Dermis blood vessel endothelial cell (primary cell): Measurements from ENCODE around the gene ARAP1. TPM values are rescaled to one million over a fixed set of nuclear protein-coding genes. Genes with fewer than 3 reads are reported as not detected.
A peak's percentile ranks its signal among the peaks of the same experiment; 100 is the strongest.

Experiments
- DNase-seq: peaks from one replicate; pipeline ENCODE4 v3.0.0; 2010
- total RNA-seq: library from RNA; depleted of rRNA; stranded (reverse); fragments of >200 nt; gene quantifications from 2 replicates; pipeline ENCODE4 v1.2.3, GENCODE V29; 2014

Gene ARAP1
- total RNA-seq, 1 donor from 2014 or later = 80.0 TPM

- no peak for DNase-seq
Measured at GRCh38 chr11:72702096-72702495, 50.1 kb downstream of the ARAP1 start.

- DNase-seq = no peak
Measured at GRCh38 chr11:72701466-72701865, 50.7 kb downstream of the ARAP1 start.

- DNase-seq = peak; percentile 42
Measured at GRCh38 chr11:72700146-72700545, 52.1 kb downstream of the ARAP1 start.

GRCh38 chr11:72697814-72698213 lies 54.4 kb downstream of the ARAP1 start:
- no peak for DNase-seq

GRCh38 chr11:72696866-72697700 lies 55.1 kb downstream of the ARAP1 start:
- DNase-seq = no peak

GRCh38 chr11:72695354-72695753 lies 56.9 kb downstream of the ARAP1 start:
- no peak for DNase-seq

GRCh38 chr11:72693271-72693968 lies 58.8 kb downstream of the ARAP1 start:
- no peak for DNase-seq

GRCh38 chr11:72692498-72693237 lies 59.5 kb downstream of the ARAP1 start:
- no peak for DNase-seq

GRCh38 chr11:72690166-72690565 lies 62.0 kb downstream of the ARAP1 start:
- DNase-seq = no peak

GRCh38 chr11:72688929-72689328 lies 63.3 kb downstream of the ARAP1 start:
- no peak for DNase-seq

- no peak for DNase-seq
Measured at GRCh38 chr11:72688486-72688885, 63.7 kb downstream of the ARAP1 start.

GRCh38 chr11:72687326-72687725 lies 64.9 kb downstream of the ARAP1 start:
- DNase-seq = no peak

- DNase-seq = no peak
Measured at GRCh38 chr11:72686639-72687220, 65.5 kb downstream of the ARAP1 start.

- DNase-seq = no peak
Measured at GRCh38 chr11:72685560-72686480, 66.4 kb downstream of the ARAP1 start.

- peak; percentile 73 for DNase-seq
Measured at GRCh38 chr11:72684236-72684912, 67.8 kb downstream of the ARAP1 start.

- peak; percentile 71 for DNase-seq
Measured at GRCh38 chr11:72683782-72684200, 68.4 kb downstream of the ARAP1 start.

- no peak for DNase-seq
Measured at GRCh38 chr11:72682858-72683243, 69.4 kb downstream of the ARAP1 start.

GRCh38 chr11:72682238-72682857 lies 69.9 kb downstream of the ARAP1 start:
- no peak for DNase-seq

- DNase-seq = no peak
Measured at GRCh38 chr11:72681226-72682153, 70.7 kb downstream of the ARAP1 start.
